Ovary (tissue), 9 donors: ENCODE data around the gene PPP6R1. TPM values are rescaled to one million over a fixed set of nuclear protein-coding genes. Genes with fewer than 3 reads are reported as not detected.

ENCODE experiments used
- DNase-seq, 5 donors: peaks; one replicate each; pipeline ENCODE4 v3.0.0-alpha.2; 2019 to 2020
- H3K27ac ChIP-seq, 2 donors: fragments of 200-600 bp; one replicate each; pipeline versions ENCODE4 v1.5.1 to v1.8.0; 2019 to 2022
- H3K27me3 ChIP-seq: fragments of 200-600 bp; one replicate; pipeline ENCODE4 v1.8.0; 2022
- H3K36me3 ChIP-seq: fragments of 200-600 bp; sonication (generic); one replicate; pipeline ENCODE4 v1.5.1; 2019
- H3K4me1 ChIP-seq: one replicate; pipeline ENCODE4 v1.8.1; 2013; ENCODE audit warnings: mild to moderate bottlenecking, moderate library complexity; ENCODE audit not compliant: insufficient read depth
- H3K4me3 ChIP-seq: fragments of 200-600 bp; sonication (generic); one replicate; pipeline ENCODE4 v1.5.1; 2017
- H3K9me3 ChIP-seq, 2 donors: fragments of 200-600 bp in 1 of 2; sonication (generic) in 1 of 2; one replicate each; pipeline versions ENCODE4 v1.5.1 to v1.8.1; 2013 to 2019; ENCODE audit warnings: mild to moderate bottlenecking in 1 of 2, moderate library complexity in 1 of 2
- CTCF ChIP-seq, 3 donors: fragments of 450-650 bp in 2 of 3; fragments of 200-600 bp in 1 of 3; IDR thresholded peaks; one replicate each; pipeline versions ENCODE4 v1.5.1 to v1.8.0; 2016 to 2022; ENCODE audit warnings: antibody characterized with exemption in 3 of 3, mild to moderate bottlenecking in 1 of 3
- EP300 ChIP-seq: sonication (generic); formaldehyde crosslinking; IDR thresholded peaks from one replicate; pipeline ENCODE4 v1.6.1; 2017; ENCODE audit warnings: antibody characterized with exemption
- POLR2A ChIP-seq: fragments of 450-650 bp; IDR thresholded peaks from one replicate; pipeline ENCODE4 v1.6.1; 2017; ENCODE audit warnings: antibody characterized with exemption, mild to moderate bottlenecking, moderate library complexity
- WGBS, 3 donors: extraction: QIAGEN DNeasy Blood & Tissue Kit in 1 of 3; methylation state at CpG; one replicate each; pipeline versions ENCODE4 v1.1.5 to v1.1.7; 2013 to 2017; 5-methylcytosine and 5-hydroxymethylcytosine counted together
- intact Hi-C, 4 donors: fragments of 100-400 bp; cut with DNase I; formaldehyde crosslinking; loops; one replicate each; pipeline versions ENCODE4 v1.11.0 to v1.15.1; 2022 to 2023
- polyA plus RNA-seq, 2 donors: library from polyadenylated mRNA; stranded (reverse); fragments of 200-250 nt in 1 of 2; fragments of 350-450 nt in 1 of 2; fragmentation: Illumina TruSeq in 1 of 2; extraction: RNeasy Lipid Tissue Mini Kit (QIAGEN cat#74804) in 1 of 2; gene quantifications; one replicate each; pipeline ENCODE4 v1.2.3, GENCODE V29; 2013 to 2014
- total RNA-seq, 7 donors: library from RNA; depleted of rRNA in 2 of 7; stranded (reverse); fragments of >200 nt in 2 of 7; fragmentation: NEBNext Ultra II Directional in 3 of 7; extraction: Animal tissue kit (Norgen Biotek cat#: 25700) in 3 of 7; gene quantifications; one replicate each; pipeline versions ENCODE4 v1.1.0 to v1.2.4, GENCODE V29; 2016 to 2023
- donor health status: DM: no; HTN: no; CAD: no; lungs with moderate emphysema.
- donor health status: DM: no; HTN: no; CAD: no.
- donor health status: Bipolar disorder and iron deficiency.
- donor health status: DM: yes; HTN: yes; CAD: no.
- donor health status: DM: no; HTN: no; CAD: no.
- donor health status: DM: yes; HTN: yes; CAD: no.

Gene PPP6R1
- total and polyA plus RNA-seq, 9 donors = 14.1 to 52.2 (median 42.9) TPM

- TF ChIP-seq CTCF (IDR thresholded peaks at IDR 0.05) = no peak
- no peak for TF ChIP-seq POLR2A
- TF ChIP-seq EP300 = no peak
- Histone ChIP-seq H3K27ac (no peak overlapping the region), H3K27me3 (no peaks in the 10 kb centered on the region), H3K9me3 (no peaks in the 10 kb centered on the region), H3K36me3 (no peaks in the 10 kb centered on the region), H3K4me1 (peaks cover 18% of the 10 kb centered on the region), H3K4me3 (peak overlapping the region; percentile 92)
- no peak for DNase-seq
- WGBS, 3 donors = 20 to 31% (median 27%) methylated on average over 22 of the region's 22 CpGs
- intact Hi-C loops = loop anchor here in 1 of 4 donors (5.0 kb wide), 1 partner anchor 140 kb away; the partner anchor contains the start of gene PPP1R12C
Measured at GRCh38 chr19:55256562-55257460, 2.0 kb downstream of the PPP6R1 start.

- Histone ChIP-seq H3K9me3 (no peaks in the 10 kb centered on the region), H3K27ac (no peak overlapping the region), H3K27me3 (no peaks in the 10 kb centered on the region), H3K4me1 (peaks cover 18% of the 10 kb centered on the region), H3K36me3 (no peaks in the 10 kb centered on the region), H3K4me3 (no peak overlapping the region)
- DNase-seq = no peak
- intact Hi-C loops = loop anchor here in 1 of 4 donors (5.0 kb wide), 1 partner anchor 139 kb away; the partner anchor contains the start of gene PPP1R12C
- 55 to 59% (median 57%) methylated on average over 17 of the region's 17 CpGs for WGBS, 3 donors
- TF ChIP-seq POLR2A (no peak), CTCF (IDR thresholded peaks at IDR 0.05) (no peak)
Measured at GRCh38 chr19:55255618-55256423, 3.0 kb downstream of the PPP6R1 start.

GRCh38 chr19:55254625-55254977 is 4.2 kb downstream of the PPP6R1 start:
- H3K36me3 ChIP-seq = no peaks in the 10 kb centered on the region
- intact Hi-C loops = no loop called here
- H3K4me1 ChIP-seq = peaks cover 15% of the 10 kb centered on the region
- DNase-seq = no peak
- H3K4me3 ChIP-seq = no peak overlapping the region
- H3K27ac ChIP-seq = no peak overlapping the region
- H3K9me3 ChIP-seq = no peaks in the 10 kb centered on the region
- no peaks in the 10 kb centered on the region for H3K27me3 ChIP-seq
- TF ChIP-seq EP300 = no peak
- no peak for TF ChIP-seq POLR2A
- TF ChIP-seq CTCF (IDR thresholded peaks at IDR 0.05) = no peak
- WGBS, 3 donors = 54 to 74% (median 58%) methylated on average over 6 of the region's 6 CpGs

- Histone ChIP-seq H3K27me3 (no peaks in the 10 kb centered on the region), H3K27ac (no peak overlapping the region), H3K36me3 (no peaks in the 10 kb centered on the region), H3K4me1 (peaks cover 15% of the 10 kb centered on the region), H3K9me3 (no peaks in the 10 kb centered on the region), H3K4me3 (no peak overlapping the region)
- TF ChIP-seq EP300 (no peak), POLR2A (no peak), CTCF (IDR thresholded peaks at IDR 0.05) (no peak)
- whole genome bisulfite sequencing, 3 donors = 73 to 75% (median 74%) methylated on average over 23 of the region's 23 CpGs
- DNase-seq = no peak
- intact Hi-C loops = no loop called here
Measured at GRCh38 chr19:55253842-55254624, 4.8 kb downstream of the PPP6R1 start.
